Measurements from ENCODE around the gene COX8C. TPM values are rescaled to one million over a fixed set of nuclear protein-coding genes. Genes with fewer than 3 reads are reported as not detected.

The COX8C gene
- polyA plus RNA-seq, 1 of the 3 experiments (the other 2 are of a cell fraction) = not detected

DNA sequence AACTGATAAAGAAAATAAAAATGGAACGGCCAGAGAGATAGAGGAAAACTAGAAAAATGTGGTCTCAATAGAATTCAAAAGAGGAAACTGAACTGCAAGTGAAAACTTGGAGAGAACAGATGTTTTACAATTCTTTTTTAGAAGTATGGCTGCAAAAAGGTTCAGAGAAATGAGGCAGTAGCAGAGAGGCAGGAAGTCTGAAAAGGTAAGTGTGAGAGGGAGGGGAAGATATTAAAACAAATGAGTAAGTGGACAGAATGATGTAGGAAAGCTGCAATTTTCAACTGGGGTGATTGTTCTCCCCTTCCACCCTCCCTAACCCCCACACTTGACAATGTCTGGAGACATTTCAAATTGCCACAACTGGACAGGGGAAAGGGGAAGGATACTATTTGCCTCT is 27.0 kb upstream of the COX8C start:
- Histone ChIP-seq H3F3A (replicated peaks; ENCODE audit: insufficient read depth) (peaks cover 18% of the 10 kb centered on the region), H4K20me1 (ENCODE audit: insufficient read depth) (peaks cover 70% of the 10 kb centered on the region), H3K4me3 (ENCODE audit: low read depth in 2 of 2, low read length in 1 of 2) (no peak overlapping the region), H3K4me1 (ENCODE audit: control insufficient read depth in 1 of 2, insufficient read depth in 2 of 2, low read depth in 1 of 2, low read length in 1 of 2) (peaks cover 0 to 40% of the 10 kb centered on the region in 2 experiments; a peak in 2 of 4 replicates), H3K9ac (no peak overlapping the region), H3K9me2 (no peaks in the 10 kb centered on the region), H3K27ac (ENCODE audit: low read depth in 2 of 2, low read length in 1 of 2) (peak overlapping the region in 1 of 2 experiments; percentile 13; a peak in 1 of 4 replicates), H3K4me2 (no peak overlapping the region), H2AFZ (ENCODE audit: low read depth) (no peak overlapping the region), H3K27me3 (ENCODE audit: insufficient read depth) (no peaks in the 10 kb centered on the region), H3K79me2 (ENCODE audit: insufficient read depth) (peaks cover 95% of the 10 kb centered on the region), H3K36me3 (replicated peaks in 1 of 2; ENCODE audit: control insufficient read depth in 1 of 2, insufficient read depth in 2 of 2, low read length in 1 of 2) (peaks cover 0 to 9% of the 10 kb centered on the region in 2 experiments), H3K9me3 (no peaks in the 10 kb centered on the region)
- DNase-seq = no peak
- WGBS (ENCODE audit: low lambda C conversion rate) = 97% methylated on average over 1 of the region's 1 CpG
- CTCF ChIA-PET = no interaction called here
- POLR2A ChIA-PET = no interaction called here
- TF ChIP-seq POLR2AphosphoS5 (IDR thresholded peaks at IDR 0.05; ENCODE audit: low read depth, low read length) (no peak), RCOR1 (IDR thresholded peaks at IDR 0.05; ENCODE audit: low read length) (no peak), SMC3 (IDR thresholded peaks at IDR 0.05; ENCODE audit: low read depth, low read length) (no peak), NRF1 (IDR thresholded peaks at IDR 0.05; ENCODE audit: low read depth, low read length) (no peak), CHD2 (IDR thresholded peaks at IDR 0.05; ENCODE audit: low read length, partially characterized antibody) (no peak)
- TF ChIP-seq, protein P1, sequence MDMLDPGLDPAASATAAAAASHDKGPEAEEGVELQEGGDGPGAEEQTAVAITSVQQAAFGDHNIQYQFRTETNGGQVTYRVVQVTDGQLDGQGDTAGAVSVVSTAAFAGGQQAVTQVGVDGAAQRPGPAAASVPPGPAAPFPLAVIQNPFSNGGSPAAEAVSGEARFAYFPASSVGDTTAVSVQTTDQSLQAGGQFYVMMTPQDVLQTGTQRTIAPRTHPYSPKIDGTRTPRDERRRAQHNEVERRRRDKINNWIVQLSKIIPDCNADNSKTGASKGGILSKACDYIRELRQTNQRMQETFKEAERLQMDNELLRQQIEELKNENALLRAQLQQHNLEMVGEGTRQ (IDR thresholded peaks at IDR 0.05; ENCODE audit: borderline replicate concordance, low read depth, low read length) = no peak

GRCh38 chr14:93320489-93320888 is 26.5 kb upstream of the COX8C start:
- CTCF ChIA-PET = no interaction called here
- Histone ChIP-seq H3K79me2 (ENCODE audit: insufficient read depth) (peaks cover 95% of the 10 kb centered on the region), H3K27me3 (ENCODE audit: insufficient read depth) (no peaks in the 10 kb centered on the region), H3K4me2 (no peak overlapping the region), H3K4me3 (ENCODE audit: low read depth in 2 of 2, low read length in 1 of 2) (no peak overlapping the region), H3K9me2 (no peaks in the 10 kb centered on the region), H4K20me1 (ENCODE audit: insufficient read depth) (peaks cover 75% of the 10 kb centered on the region), H3K4me1 (ENCODE audit: control insufficient read depth in 1 of 2, insufficient read depth in 2 of 2, low read depth in 1 of 2, low read length in 1 of 2) (peaks cover 0 to 40% of the 10 kb centered on the region in 2 experiments; a peak in 2 of 4 replicates), H3K36me3 (replicated peaks in 1 of 2; ENCODE audit: control insufficient read depth in 1 of 2, insufficient read depth in 2 of 2, low read length in 1 of 2) (peaks cover 0 to 9% of the 10 kb centered on the region in 2 experiments), H3K9ac (no peak overlapping the region), H2AFZ (ENCODE audit: low read depth) (no peak overlapping the region), H3K27ac (ENCODE audit: low read depth in 2 of 2, low read length in 1 of 2) (no peak overlapping the region; a peak in 1 of 4 replicates), H3K9me3 (no peaks in the 10 kb centered on the region), H3F3A (replicated peaks; ENCODE audit: insufficient read depth) (peaks cover 18% of the 10 kb centered on the region)
- no peak for TF ChIP-seq GABPA (IDR thresholded peaks at IDR 0.05; ENCODE audit: low read depth)
- no peak for TF ChIP-seq FOSL2 (IDR thresholded peaks at IDR 0.05; ENCODE audit: borderline replicate concordance, low read depth)
- TF ChIP-seq, protein P2, sequence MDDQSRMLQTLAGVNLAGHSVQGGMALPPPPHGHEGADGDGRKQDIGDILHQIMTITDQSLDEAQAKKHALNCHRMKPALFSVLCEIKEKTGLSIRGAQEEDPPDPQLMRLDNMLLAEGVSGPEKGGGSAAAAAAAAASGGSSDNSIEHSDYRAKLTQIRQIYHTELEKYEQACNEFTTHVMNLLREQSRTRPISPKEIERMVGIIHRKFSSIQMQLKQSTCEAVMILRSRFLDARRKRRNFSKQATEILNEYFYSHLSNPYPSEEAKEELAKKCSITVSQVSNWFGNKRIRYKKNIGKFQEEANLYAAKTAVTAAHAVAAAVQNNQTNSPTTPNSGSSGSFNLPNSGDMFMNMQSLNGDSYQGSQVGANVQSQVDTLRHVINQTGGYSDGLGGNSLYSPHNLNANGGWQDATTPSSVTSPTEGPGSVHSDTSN (IDR thresholded peaks at IDR 0.05) = no peak
- TF ChIP-seq FOXJ3 (CRISPR knock-in tag; IDR thresholded peaks at IDR 0.05) = no peak
- no peak for TF ChIP-seq TAF1 (IDR thresholded peaks at IDR 0.05; ENCODE audit: borderline replicate concordance, low read depth, low read length)
- TF ChIP-seq EP300 (IDR thresholded peaks at IDR 0.05; ENCODE audit: borderline replicate concordance in 1 of 2, low read depth in 1 of 2, low read length in 1 of 2) = no peak
- TF ChIP-seq USF1 (IDR thresholded peaks at IDR 0.05; ENCODE audit: borderline replicate concordance, low read depth) = no peak
- no peak for TF ChIP-seq NRF1 (IDR thresholded peaks at IDR 0.05; ENCODE audit: low read depth, low read length)
- no peak for TF ChIP-seq FOXM1 (IDR thresholded peaks at IDR 0.05; ENCODE audit: low read depth)
- TF ChIP-seq POLR2AphosphoS5 (IDR thresholded peaks at IDR 0.05; ENCODE audit: low read depth, low read length) = no peak
- no peak for TF ChIP-seq TCF12 (IDR thresholded peaks at IDR 0.05)
- no peak for TF ChIP-seq MAX (IDR thresholded peaks at IDR 0.05; ENCODE audit: low read depth)
- POLR2A ChIA-PET = no interaction called here
- DNase-seq = no peak
